Upper lobe of right lung (tissue), 1 donor: ENCODE results near the gene EML4. TPM values are rescaled to one million over a fixed set of nuclear protein-coding genes. Genes with fewer than 3 reads are reported as not detected.
A peak's percentile ranks its signal among the peaks of the same experiment; 100 is the strongest.
"Not testable (repeated sequence)": the region's sequence is repeated elsewhere in the genome, so short reads cannot be mapped to it uniquely, and the experiment has no call there.

ENCODE experiments used
- ATAC-seq: fragments of 200-7000 bp; cut with Tn5 transposase; one replicate; pipeline ENCODE4 v1.9.1; 2020; ENCODE audit warnings: mild to moderate bottlenecking, moderate library complexity
- DNase-seq: peaks from one replicate; pipeline ENCODE4 v3.0.0-alpha.2; 2020
- H3K27ac ChIP-seq: fragments of 200-600 bp; one replicate; pipeline ENCODE4 v1.8.0; 2022
- H3K27me3 ChIP-seq: fragments of 200-600 bp; one replicate; pipeline ENCODE4 v1.8.0; 2022; ENCODE audit warnings: mild to moderate bottlenecking
- H3K36me3 ChIP-seq: fragments of 200-600 bp; one replicate; pipeline ENCODE4 v1.8.0; 2022
- H3K4me1 ChIP-seq: fragments of 200-600 bp; one replicate; pipeline ENCODE4 v1.8.0; 2022
- H3K4me3 ChIP-seq: fragments of 200-600 bp; one replicate; pipeline ENCODE4 v1.8.0; 2022; ENCODE audit warnings: mild to moderate bottlenecking
- H3K9me3 ChIP-seq: fragments of 200-600 bp; one replicate; pipeline ENCODE4 v1.8.0; 2022
- CTCF ChIP-seq: fragments of 200-600 bp; IDR thresholded peaks from one replicate; pipeline ENCODE4 v1.8.0; 2022; ENCODE audit warnings: antibody characterized with exemption
- intact Hi-C: fragments of 100-400 bp; cut with DNase I; formaldehyde crosslinking; loops from one replicate; pipeline ENCODE4 v1.11.0; 2022
- total RNA-seq: library from RNA; stranded (reverse); fragmentation: NEBNext Ultra II Directional; extraction: Animal tissue kit (Norgen Biotek cat#: 25700); gene quantifications from one replicate; pipeline ENCODE4 v1.2.1, GENCODE V29; 2021
- donor health status: DM: no; HTN: yes; CAD: no; lungs with severe emphysema.

EML4 gene
- total RNA-seq, 1 donor from 2014 or later = 83.0 TPM

DNA sequence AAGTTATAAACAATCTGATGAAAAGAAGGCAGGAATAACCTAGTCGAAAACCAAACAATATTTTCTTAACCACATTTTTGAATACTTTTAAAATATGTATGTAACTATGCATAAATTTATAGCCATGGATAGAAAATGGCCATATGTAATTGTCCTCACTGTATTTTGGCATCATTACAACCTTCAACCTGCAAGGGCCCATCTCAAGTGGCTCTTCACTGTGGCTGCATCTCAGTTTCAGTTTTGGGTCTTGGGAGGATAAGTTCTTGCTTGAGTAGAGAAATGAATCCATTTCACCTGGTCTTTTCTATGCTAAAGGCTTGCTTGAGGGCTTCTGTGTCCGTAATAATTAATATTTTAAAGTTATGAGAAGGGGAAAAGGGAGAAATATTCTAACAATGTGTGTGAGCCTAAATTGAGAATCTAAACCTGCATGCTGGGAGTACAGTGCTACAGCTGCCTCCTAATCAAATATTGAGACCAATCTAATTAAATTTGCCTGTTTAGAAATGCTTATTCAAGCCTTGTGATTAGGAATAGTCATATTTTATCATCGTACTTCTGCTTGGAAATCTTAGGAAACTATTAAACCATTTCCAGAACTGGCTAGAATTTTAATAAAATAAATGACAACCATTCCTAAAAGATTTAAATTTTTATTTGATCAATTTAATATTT, 92.5 kb downstream of the EML4 start:
- H3K4me1 ChIP-seq = no peaks in the 10 kb centered on the region
- H3K27ac ChIP-seq = no peak overlapping the region
- no peak for DNase-seq
- no peak for ATAC-seq
- no peak for TF ChIP-seq CTCF
- intact Hi-C loops = no loop called here
- H3K36me3 ChIP-seq = peaks cover 19% of the 10 kb centered on the region
- H3K9me3 ChIP-seq = no peaks in the 10 kb centered on the region
- H3K27me3 ChIP-seq = no peaks in the 10 kb centered on the region
- no peak overlapping the region for H3K4me3 ChIP-seq

DNA sequence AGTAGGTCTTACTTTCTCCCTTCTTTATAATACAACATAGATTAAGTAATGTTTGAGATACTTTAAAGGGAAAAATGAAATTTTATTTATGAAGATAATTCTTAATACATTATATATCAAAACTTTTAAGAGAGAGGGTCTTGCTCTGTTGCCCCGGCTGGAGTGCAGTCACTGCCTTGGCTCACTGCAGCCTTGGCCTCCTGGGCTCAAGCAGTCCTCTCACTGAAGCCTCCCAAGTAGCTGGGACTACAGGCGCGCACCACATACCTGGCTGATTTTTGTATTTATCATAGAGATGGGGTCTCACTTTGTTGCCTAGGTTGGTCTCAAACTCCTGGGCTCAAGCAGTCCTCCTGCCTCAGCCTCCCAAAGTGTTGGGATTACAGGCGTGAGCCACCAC, 97.1 kb downstream of the EML4 start:
- DNase-seq = no peak
- Histone ChIP-seq H3K36me3 (peaks cover 25% of the 10 kb centered on the region), H3K27ac (no peak overlapping the region), H3K4me1 (peaks cover 6% of the 10 kb centered on the region), H3K4me3 (no peak overlapping the region), H3K27me3 (no peaks in the 10 kb centered on the region), H3K9me3 (no peaks in the 10 kb centered on the region)
- no peak for ATAC-seq
- no peak for TF ChIP-seq CTCF
- intact Hi-C loops = no loop called here

DNA sequence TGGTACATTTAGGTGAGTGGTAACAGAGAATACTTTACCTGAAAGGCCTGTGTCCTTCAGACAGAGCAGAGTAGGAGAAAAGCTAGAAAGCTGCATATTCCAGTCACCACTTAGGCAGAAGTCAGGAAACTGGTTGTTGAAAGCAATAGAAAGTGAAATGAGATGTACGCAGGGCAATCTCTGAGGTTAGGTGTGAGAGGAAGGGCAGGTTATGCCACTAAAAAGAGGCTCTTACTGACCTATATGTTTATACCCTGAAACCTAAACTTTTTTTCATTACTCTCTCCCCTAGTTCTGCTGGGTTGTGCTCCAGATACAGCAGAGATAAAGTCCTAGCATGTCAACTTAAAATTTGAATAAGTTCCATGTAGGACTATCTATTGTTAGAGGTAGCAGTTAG, 98.4 kb downstream of the EML4 start:
- no peak overlapping the region for H3K4me3 ChIP-seq
- no peak for TF ChIP-seq CTCF
- ATAC-seq (no peak), DNase-seq (no peak)
- peaks cover 7% of the 10 kb centered on the region for H3K4me1 ChIP-seq
- peaks cover 24% of the 10 kb centered on the region for H3K36me3 ChIP-seq
- no peak overlapping the region for H3K27ac ChIP-seq
- H3K27me3 ChIP-seq = no peaks in the 10 kb centered on the region
- intact Hi-C loops = no loop called here
- H3K9me3 ChIP-seq = no peaks in the 10 kb centered on the region

DNA sequence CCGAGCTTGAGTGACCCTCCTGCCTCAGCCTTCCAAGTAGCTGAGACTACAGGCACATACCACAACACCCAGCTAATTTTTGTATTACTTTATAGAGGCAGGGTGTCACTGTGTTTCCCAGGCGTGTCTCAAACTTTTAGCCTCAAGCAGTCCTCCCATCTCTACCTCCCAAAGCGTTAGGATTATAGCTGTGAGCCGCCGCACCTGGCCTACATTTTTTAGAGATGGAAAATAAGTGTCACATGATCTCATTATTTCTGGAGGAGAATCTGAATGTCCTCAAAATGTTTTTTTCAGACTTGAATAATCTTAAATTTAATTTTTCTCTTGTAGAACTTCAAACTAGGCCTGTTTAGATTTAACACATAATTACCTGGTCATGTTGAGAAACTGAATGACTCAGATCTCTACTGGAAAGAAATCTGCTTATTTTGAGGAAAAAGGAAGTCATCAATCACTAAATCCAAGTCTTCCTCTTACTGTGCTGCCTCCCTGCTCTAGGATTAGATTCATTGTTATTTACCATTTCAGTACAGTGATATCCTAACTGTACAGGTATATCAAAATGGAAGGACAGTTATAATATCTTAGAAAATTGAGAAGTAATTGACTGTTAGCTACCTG, 99.5 kb downstream of the EML4 start:
- no peaks in the 10 kb centered on the region for H3K27me3 ChIP-seq
- TF ChIP-seq CTCF = no peak
- H3K9me3 ChIP-seq = no peaks in the 10 kb centered on the region
- no peak overlapping the region for H3K27ac ChIP-seq
- intact Hi-C loops = no loop called here
- peaks cover 7% of the 10 kb centered on the region for H3K4me1 ChIP-seq
- H3K4me3 ChIP-seq = no peak overlapping the region
- no peak for DNase-seq
- peaks cover 22% of the 10 kb centered on the region for H3K36me3 ChIP-seq
- ATAC-seq = no peak

- no peak for TF ChIP-seq CTCF
- Histone ChIP-seq H3K4me3 (no peak overlapping the region), H3K9me3 (no peaks in the 10 kb centered on the region), H3K4me1 (peaks cover 7% of the 10 kb centered on the region), H3K36me3 (peaks cover 18% of the 10 kb centered on the region), H3K27ac (peak overlapping the region; percentile 43), H3K27me3 (no peaks in the 10 kb centered on the region)
- DNase-seq = no peak
- no peak for ATAC-seq
- intact Hi-C loops = no loop called here
Measured at GRCh38 chr2:42270757-42271156, 101.6 kb downstream of the EML4 start.

DNA sequence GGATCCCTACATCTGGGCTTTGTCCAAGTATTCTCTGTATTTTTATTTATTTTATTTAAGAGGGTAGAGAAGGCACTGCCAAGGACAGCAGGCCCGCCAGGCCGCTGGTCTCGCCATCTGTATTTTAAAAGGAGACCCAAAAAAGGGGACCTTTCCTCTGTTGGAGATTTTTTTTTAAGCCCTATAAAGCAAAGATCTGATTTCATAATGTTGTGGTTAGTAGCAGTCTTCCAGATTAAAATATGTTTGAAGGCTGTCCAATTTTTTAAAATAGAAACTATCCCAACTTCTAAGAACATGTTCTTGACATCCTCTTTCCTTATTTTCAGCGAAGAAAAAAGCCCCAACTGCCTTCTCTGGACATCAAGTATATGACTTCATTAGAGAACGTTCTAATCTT, 102.1 kb downstream of the EML4 start:
- Histone ChIP-seq H3K36me3 (peaks cover 13% of the 10 kb centered on the region), H3K27ac (peak overlapping the region; percentile 43)
- DNase-seq, H3K9me3 ChIP-seq, H3K27me3 ChIP-seq, H3K4me1 ChIP-seq, intact Hi-C loops, H3K4me3 ChIP-seq, ATAC-seq: not testable (repeated sequence)
